T-cell (primary cell): ENCODE results near the gene SLIT3. TPM values are rescaled to one million over a fixed set of nuclear protein-coding genes. Genes with fewer than 3 reads are reported as not detected.

Source experiments
- ATAC-seq, 4 experiments: fragments of 200-7000 bp in 3 of 4; fragments of 150-1000 bp in 1 of 4; cut with Tn5 transposase; replicated peaks in 1 of 4; 1 replicate in 3 of 4; 2 replicates in 1 of 4; pipeline ENCODE4 v1.10.0; 2021; ENCODE audit warnings: moderate library complexity in 3 of 4, mild to moderate bottlenecking in 2 of 4, moderate number of reproducible peaks in 1 of 4
- CTCF ChIA-PET, 2 donors: fragments of 300-600 bp; sonication (Branson Sonifier 250); formaldehyde crosslinking; loops; one replicate each; lab custom pipeline; 2022; ENCODE audit warnings: antibody characterized with exemption in 2 of 2; lab: Charles Lee
- POLR2A ChIA-PET, 2 donors: fragments of 300-600 bp; sonication (Branson Sonifier 250); formaldehyde crosslinking; loops; one replicate each; lab custom pipeline; 2022; ENCODE audit warnings: antibody characterized with exemption in 2 of 2; lab: Charles Lee
- DNase-seq, 35 experiments: peaks; one replicate each; pipeline versions ENCODE4 v3.0.0 to v3.0.0-alpha.2; 2013 to 2023
- H3K27ac ChIP-seq: one replicate; pipeline ENCODE4 v1.5.1; 2013; ENCODE audit warnings: low read length
- H3K27me3 ChIP-seq, 2 experiments: replicated peaks in 1 of 2; 1 replicate in 1 of 2; 2 replicates in 1 of 2; pipeline versions ENCODE4 v1.6.1 to v1.7.0; 2013; ENCODE audit warnings: low read length in 1 of 2, mixed read lengths in 1 of 2; ENCODE audit not compliant: control insufficient read depth in 2 of 2, insufficient read depth in 2 of 2; ENCODE audit errors: extremely low read depth in 1 of 2
- H3K36me3 ChIP-seq, 2 donors: 1 replicate in 1 of 2; 2 replicates in 1 of 2; pipeline versions ENCODE4 v1.6.1 to v1.7.0; 2013; ENCODE audit warnings: low read length in 1 of 2; ENCODE audit not compliant: control insufficient read depth in 2 of 2, insufficient read depth in 1 of 2; ENCODE audit errors: extremely low read depth in 1 of 2
- H3K4me1 ChIP-seq, 2 experiments: 1 replicate in 1 of 2; 2 replicates in 1 of 2; pipeline versions ENCODE4 v1.6.1 to v1.7.0; 2013; ENCODE audit warnings: low read length in 2 of 2, mixed read lengths in 1 of 2; ENCODE audit not compliant: insufficient read depth in 2 of 2, control insufficient read depth in 1 of 2; ENCODE audit errors: extremely low read depth in 1 of 2
- H3K4me3 ChIP-seq, 2 donors: 1 replicate in 1 of 2; 2 replicates in 1 of 2; pipeline versions ENCODE4 v1.5.1 to v1.7.0; 2013; ENCODE audit warnings: mild to moderate bottlenecking in 2 of 2, low read length in 1 of 2, moderate library complexity in 1 of 2; ENCODE audit not compliant: control insufficient read depth in 1 of 2; ENCODE audit errors: extremely low read depth in 1 of 2
- H3K9me3 ChIP-seq: 2 replicates; pipeline ENCODE4 v1.7.0; 2013
- H3K27ac Mint-ChIP-seq, 2 donors: one replicate each; pipeline ENCODE4 v1.8.0; 2020 to 2021; ENCODE audit warnings: mild to moderate bottlenecking in 2 of 2, mixed read lengths in 2 of 2
- H3K27me3 Mint-ChIP-seq, 2 donors: one replicate each; pipeline ENCODE4 v1.8.0; 2021 to 2022; ENCODE audit warnings: mixed read lengths in 2 of 2
- H3K36me3 Mint-ChIP-seq: one replicate; pipeline ENCODE4 v1.8.0; 2021; ENCODE audit warnings: mixed read lengths
- H3K4me1 Mint-ChIP-seq, 3 donors: one replicate each; pipeline ENCODE4 v1.8.0; 2020 to 2022; ENCODE audit warnings: mixed read lengths in 3 of 3, mild to moderate bottlenecking in 1 of 3
- H3K4me3 Mint-ChIP-seq, 3 donors: one replicate each; pipeline ENCODE4 v1.8.0; 2020 to 2022; ENCODE audit warnings: mild to moderate bottlenecking in 3 of 3, mixed read lengths in 3 of 3, moderate library complexity in 3 of 3
- H3K9me3 Mint-ChIP-seq, 3 donors: one replicate each; pipeline ENCODE4 v1.8.0; 2020 to 2022; ENCODE audit warnings: mixed read lengths in 3 of 3
- WGBS: methylation state at CpG from one replicate; pipeline ENCODE4 v1.1.5; 2013; ENCODE audit warnings: missing lambda C conversion rate; ENCODE audit not compliant: insufficient coverage; 5-methylcytosine and 5-hydroxymethylcytosine counted together
- total RNA-seq, 35 experiments: library from RNA in 6 of 35; stranded (reverse) in 6 of 35; fragments of 120-200 nt in 1 of 35; gene quantifications; one replicate each; pipeline versions ENCODE4 v1.2.1 to v1.2.4 and lab custom pipeline; 2013 to 2026

SLIT3 gene
- total RNA-seq, 5 donors from 2014 or later (not counting 1 experiment from before 2014, with no cell fraction given): 0.13 to 0.32 (median 0.13) TPM; not detected in 2

- no peaks in the 10 kb centered on the region for H3K4me1 Mint-ChIP-seq
- ChIA-PET POLR2A (no interaction called here), CTCF (interaction anchor here in 1 of 2 donors (0.6 kb wide), 1 partner anchor 9 kb away, joined by 3 read pairs; no protein-coding TSS in a partner anchor)
- DNase-seq (no peak), ATAC-seq (no peak)
- Histone ChIP-seq H3K4me1 (no peaks in the 10 kb centered on the region), H3K9me3 (no peaks in the 10 kb centered on the region), H3K27ac (no peak overlapping the region), H3K36me3 (no peaks in the 10 kb centered on the region), H3K4me3 (no peak overlapping the region), H3K27me3 (peaks cover 2 to 7% of the 10 kb centered on the region in 2 experiments)
- H3K27me3 Mint-ChIP-seq: peaks cover 4 to 5% of the 10 kb centered on the region in 2 donors
- H3K4me3 Mint-ChIP-seq: no peak overlapping the region
- no peaks in the 10 kb centered on the region for H3K36me3 Mint-ChIP-seq
- H3K27ac Mint-ChIP-seq: no peak overlapping the region
- peaks cover 0 to 3% (median 0%) of the 10 kb centered on the region in 3 donors for H3K9me3 Mint-ChIP-seq
- 95% methylated on average over 4 of the region's 14 CpGs for WGBS
Observed at GRCh38 chr5:169048181-169049125, 252.5 kb downstream of the SLIT3 start.

- Mint-ChIP-seq H3K27ac (no peak overlapping the region), H3K9me3 (peaks cover 0 to 3% (median 0%) of the 10 kb centered on the region in 3 donors), H3K4me3 (no peak overlapping the region), H3K27me3 (peaks cover 6 to 14% of the 10 kb centered on the region in 2 donors), H3K4me1 (no peaks in the 10 kb centered on the region), H3K36me3 (no peaks in the 10 kb centered on the region)
- Histone ChIP-seq H3K4me1 (no peaks in the 10 kb centered on the region), H3K36me3 (no peaks in the 10 kb centered on the region), H3K9me3 (no peaks in the 10 kb centered on the region), H3K4me3 (no peak overlapping the region), H3K27ac (no peak overlapping the region), H3K27me3 (peaks cover 0 to 7% of the 10 kb centered on the region in 2 experiments)
- ATAC-seq: no peak
- POLR2A ChIA-PET: no interaction called here
- DNase-seq: peak in 1 of 35 experiments; percentile 0
- CTCF ChIA-PET: interaction anchor here in 1 of 2 donors (0.6 kb wide), 1 partner anchor 65 kb away, joined by 3 read pairs; no protein-coding TSS in a partner anchor
- WGBS: 59% methylated on average over 3 of the region's 6 CpGs
Observed at GRCh38 chr5:169044962-169045361, 256.0 kb downstream of the SLIT3 start.

- H3K27ac Mint-ChIP-seq: no peak overlapping the region
- peaks cover 0 to 3% (median 0%) of the 10 kb centered on the region in 3 donors for H3K9me3 Mint-ChIP-seq
- ChIA-PET CTCF (no interaction called here), POLR2A (no interaction called here)
- no peak overlapping the region for H3K4me3 ChIP-seq
- H3K27me3 Mint-ChIP-seq: peaks cover 4 to 18% of the 10 kb centered on the region in 2 donors
- ATAC-seq: no peak
- 60% methylated on average over 1 of the region's 7 CpGs for WGBS
- H3K27ac ChIP-seq: no peak overlapping the region
- no peaks in the 10 kb centered on the region for H3K27me3 ChIP-seq
- no peak for DNase-seq
- H3K9me3 ChIP-seq: no peaks in the 10 kb centered on the region
- H3K4me1 ChIP-seq: no peaks in the 10 kb centered on the region
- no peaks in the 10 kb centered on the region for H3K36me3 ChIP-seq
- H3K36me3 Mint-ChIP-seq: no peaks in the 10 kb centered on the region
- no peak overlapping the region for H3K4me3 Mint-ChIP-seq
- no peaks in the 10 kb centered on the region for H3K4me1 Mint-ChIP-seq
Observed at GRCh38 chr5:169041180-169041579, 259.8 kb downstream of the SLIT3 start.

- Histone ChIP-seq H3K36me3 (no peaks in the 10 kb centered on the region), H3K4me1 (no peaks in the 10 kb centered on the region), H3K9me3 (no peaks in the 10 kb centered on the region), H3K27me3 (no peaks in the 10 kb centered on the region), H3K4me3 (no peak overlapping the region), H3K27ac (no peak overlapping the region)
- DNase-seq (no peak), ATAC-seq (no peak)
- Mint-ChIP-seq H3K9me3 (peaks cover 0 to 3% (median 0%) of the 10 kb centered on the region in 3 donors), H3K27me3 (peaks cover 4 to 22% of the 10 kb centered on the region in 2 donors), H3K27ac (no peak overlapping the region), H3K36me3 (no peaks in the 10 kb centered on the region), H3K4me1 (no peaks in the 10 kb centered on the region), H3K4me3 (no peak overlapping the region)
- ChIA-PET POLR2A (no interaction called here), CTCF (interaction anchor here in 1 of 2 donors (0.7 kb wide), 1 partner anchor 9 kb away, joined by 3 read pairs; no protein-coding TSS in a partner anchor)
- 86% methylated on average over 4 of the region's 6 CpGs for WGBS
Observed at GRCh38 chr5:169039592-169039991, 261.3 kb downstream of the SLIT3 start.

GRCh38 chr5:169037466-169037865, 263.5 kb downstream of the SLIT3 start:
- ChIA-PET CTCF (no interaction called here), POLR2A (no interaction called here)
- H3K27me3 Mint-ChIP-seq: peaks cover 6 to 22% of the 10 kb centered on the region in 2 donors

GRCh38 chr5:169036079-169036805, 264.7 kb downstream of the SLIT3 start:
- WGBS: 93% methylated on average over 3 of the region's 12 CpGs
- no peaks in the 10 kb centered on the region for H3K4me1 Mint-ChIP-seq
- DNase-seq (no peak), ATAC-seq (no peak)
- H3K27ac Mint-ChIP-seq: no peak overlapping the region
- no peaks in the 10 kb centered on the region for H3K9me3 ChIP-seq
- no peak overlapping the region for H3K4me3 ChIP-seq
- H3K4me3 Mint-ChIP-seq: no peak overlapping the region
- H3K27me3 Mint-ChIP-seq: peaks cover 6 to 21% of the 10 kb centered on the region in 2 donors
- no peaks in the 10 kb centered on the region for H3K4me1 ChIP-seq
- H3K36me3 Mint-ChIP-seq: no peaks in the 10 kb centered on the region
- H3K9me3 Mint-ChIP-seq: peaks cover 0 to 8% (median 4%) of the 10 kb centered on the region in 3 donors
- H3K36me3 ChIP-seq: no peaks in the 10 kb centered on the region
- ChIA-PET POLR2A (no interaction called here), CTCF (no interaction called here)
- H3K27ac ChIP-seq: no peak overlapping the region
- no peaks in the 10 kb centered on the region for H3K27me3 ChIP-seq

More at GRCh38 chr5:169037466-169037865, 263.5 kb downstream of the SLIT3 start:
- Mint-ChIP-seq H3K4me1 (no peaks in the 10 kb centered on the region), H3K4me3 (no peak overlapping the region), H3K27ac (no peak overlapping the region), H3K9me3 (peaks cover 0 to 8% (median 4%) of the 10 kb centered on the region in 3 donors), H3K36me3 (no peaks in the 10 kb centered on the region)
- 94% methylated on average over 16 of the region's 16 CpGs for WGBS
- Histone ChIP-seq H3K9me3 (no peaks in the 10 kb centered on the region), H3K27ac (no peak overlapping the region), H3K4me1 (no peaks in the 10 kb centered on the region), H3K27me3 (no peaks in the 10 kb centered on the region), H3K36me3 (no peaks in the 10 kb centered on the region), H3K4me3 (no peak overlapping the region)
- no peak for ATAC-seq
- no peak for DNase-seq
